Stimulated activated CD8-positive, alpha-beta memory T cell treated with anti-CD3 and anti-CD28 coated beads, Interleukin-12 subunit alpha, Interleukin-12 subunit beta, amount 100 ng/mL, for 24 hours (primary cell): ENCODE data around the gene ANKRD6.

Experiments used
- DNase-seq: peaks from one replicate; pipeline ENCODE4 v3.0.0-alpha.2; 2020; ENCODE audit errors: extremely low read depth

The ANKRD6 gene

GRCh38 chr6:89471287-89471867 lies 38.4 kb downstream of the ANKRD6 start:
- no peak for DNase-seq

DNA sequence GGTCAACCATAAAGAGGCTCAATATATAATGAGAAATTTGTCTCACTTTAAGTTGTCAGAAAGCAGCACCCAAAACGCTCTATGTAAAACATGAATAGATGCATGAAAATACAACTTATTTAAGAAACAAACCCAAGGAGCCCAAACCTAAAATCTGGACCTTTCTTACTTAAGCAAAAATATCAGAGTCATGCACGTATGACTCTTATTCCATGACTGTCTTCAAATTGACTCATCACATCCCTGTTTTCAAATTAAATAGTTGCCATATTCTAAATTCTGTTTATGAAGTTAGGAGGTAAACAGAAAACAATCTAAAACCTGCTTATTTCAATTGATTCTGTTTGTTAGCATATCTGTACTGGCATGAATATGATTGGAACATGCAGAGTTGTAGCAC lies 42.1 kb downstream of the ANKRD6 start:
- DNase-seq: no peak

GRCh38 chr6:89475634-89476033 lies 42.7 kb downstream of the ANKRD6 start:
- no peak for DNase-seq

DNA sequence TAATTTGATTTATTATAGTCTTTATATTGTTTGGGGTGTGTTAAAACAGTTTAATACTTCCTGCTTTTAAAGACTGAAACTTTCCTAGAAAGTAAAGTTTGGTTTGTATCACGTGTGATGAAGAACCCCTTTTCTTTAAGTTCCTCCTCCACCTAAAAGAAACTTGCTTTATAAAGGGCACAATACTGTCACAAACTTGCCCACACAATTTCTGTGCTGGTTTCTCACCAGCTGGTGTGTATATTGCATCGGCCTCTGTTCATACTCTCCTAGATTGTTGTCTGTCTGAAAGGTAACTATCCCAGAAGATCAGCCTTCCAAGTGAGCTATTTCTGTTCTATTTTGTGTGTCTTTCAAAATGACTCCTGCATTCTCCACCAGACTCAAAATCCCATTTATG lies 46.9 kb downstream of the ANKRD6 start:
- no peak for DNase-seq

DNA sequence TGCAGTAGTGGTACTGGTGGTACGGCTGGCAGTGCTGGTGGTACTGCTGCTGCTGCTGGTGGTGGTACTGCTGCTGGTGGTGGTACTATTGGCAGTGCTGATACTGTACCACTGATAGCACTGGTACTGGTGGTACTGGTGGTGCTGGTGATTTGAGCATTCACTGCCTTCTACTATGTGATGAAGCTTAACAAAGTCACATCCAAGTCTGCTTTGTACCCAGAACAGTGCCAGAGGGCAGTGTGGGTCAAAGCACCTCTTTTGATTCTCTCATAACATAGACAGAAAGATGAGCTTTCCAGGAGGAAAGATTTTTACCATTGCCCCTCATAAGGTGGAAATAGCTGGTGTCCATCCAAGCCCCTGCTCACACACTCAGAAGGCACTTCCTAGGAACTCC lies 48.7 kb downstream of the ANKRD6 start:
- no peak for DNase-seq

DNA sequence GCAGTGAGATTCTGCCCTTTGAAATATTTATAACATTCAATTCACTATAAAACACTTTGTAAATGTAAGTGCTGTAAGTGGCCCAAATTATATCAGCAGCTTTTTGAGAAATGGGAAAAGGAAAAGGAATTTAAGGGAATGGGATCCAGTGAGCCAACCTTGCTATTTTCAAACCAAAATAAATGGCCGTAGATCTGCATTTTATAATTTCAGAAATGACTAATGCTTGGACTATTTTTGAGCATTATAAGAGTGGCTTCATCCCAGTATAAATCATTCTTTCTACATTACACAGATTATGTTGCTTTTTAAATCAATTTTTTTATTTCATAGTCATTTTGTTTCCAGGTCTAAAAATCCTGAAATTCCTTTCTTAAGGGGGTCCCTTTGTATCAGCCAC lies 49.2 kb downstream of the ANKRD6 start:
- no peak for DNase-seq

- DNase-seq: no peak
These were observed 50.3 kb downstream of the ANKRD6 start for GRCh38 chr6:89483111-89483720.

DNA sequence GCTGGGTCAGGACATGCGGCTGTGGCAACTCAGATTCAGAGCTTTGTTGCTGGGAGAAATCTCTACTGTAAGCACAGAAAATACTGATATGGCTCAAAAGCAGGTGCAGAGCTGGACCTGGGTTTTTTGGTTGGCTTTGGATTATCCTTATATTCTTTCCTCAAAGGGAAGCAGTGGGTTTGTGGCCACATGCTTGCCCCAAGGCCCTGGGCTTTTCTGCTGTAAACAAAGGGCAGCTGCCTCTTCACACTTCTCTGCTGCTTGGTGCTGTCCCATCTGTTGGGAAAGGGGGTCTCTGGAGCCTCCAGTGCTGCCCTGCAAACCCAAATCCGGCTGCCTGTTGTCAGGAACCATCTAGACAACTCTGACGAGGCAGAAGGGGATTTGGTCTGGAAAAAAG lies 52.4 kb downstream of the ANKRD6 start:
- no peak for DNase-seq

GRCh38 chr6:89487864-89488263 lies 54.9 kb downstream of the ANKRD6 start:
- no peak for DNase-seq

DNA sequence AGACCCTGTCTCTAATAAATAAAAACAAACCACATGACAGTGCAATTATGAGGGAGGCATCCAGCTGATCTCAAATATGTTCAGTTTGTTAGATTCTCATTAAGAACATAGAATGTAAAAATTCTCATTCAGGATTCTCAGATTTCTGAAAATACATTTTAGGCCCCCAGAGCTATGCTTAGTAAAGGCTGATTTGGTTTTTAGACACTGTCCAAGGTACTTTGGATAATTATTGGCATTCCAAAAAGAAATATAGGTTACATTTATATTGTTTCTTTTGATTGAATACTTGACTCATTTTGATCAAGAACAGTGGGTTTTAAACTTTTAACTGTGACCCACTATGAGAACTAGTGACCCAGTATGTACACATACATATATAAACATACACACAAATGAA lies 55.5 kb downstream of the ANKRD6 start:
- no peak for DNase-seq

DNA sequence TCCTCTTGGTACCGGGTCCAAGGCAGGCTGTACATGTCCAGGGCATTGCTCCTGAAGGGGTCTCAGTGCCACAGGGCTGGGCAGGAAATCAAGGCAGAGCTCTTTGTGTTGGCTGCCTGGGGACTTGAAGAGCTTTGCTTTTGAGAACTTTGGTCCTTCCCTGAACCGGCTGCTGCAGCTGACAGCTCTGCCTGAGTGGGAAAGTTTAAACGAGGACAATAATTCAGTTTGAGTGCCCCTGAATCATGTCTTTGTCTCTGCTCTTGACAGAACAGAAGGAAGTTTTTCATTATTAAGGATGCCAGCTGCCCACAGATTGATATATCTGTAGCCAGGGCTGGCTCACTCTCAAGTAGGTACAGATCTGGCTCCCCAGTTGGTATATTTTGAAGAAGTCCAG lies 56.1 kb downstream of the ANKRD6 start:
- DNase-seq: no peak

GRCh38 chr6:89492025-89492640 lies 59.2 kb downstream of the ANKRD6 start:
- no peak for DNase-seq

DNA sequence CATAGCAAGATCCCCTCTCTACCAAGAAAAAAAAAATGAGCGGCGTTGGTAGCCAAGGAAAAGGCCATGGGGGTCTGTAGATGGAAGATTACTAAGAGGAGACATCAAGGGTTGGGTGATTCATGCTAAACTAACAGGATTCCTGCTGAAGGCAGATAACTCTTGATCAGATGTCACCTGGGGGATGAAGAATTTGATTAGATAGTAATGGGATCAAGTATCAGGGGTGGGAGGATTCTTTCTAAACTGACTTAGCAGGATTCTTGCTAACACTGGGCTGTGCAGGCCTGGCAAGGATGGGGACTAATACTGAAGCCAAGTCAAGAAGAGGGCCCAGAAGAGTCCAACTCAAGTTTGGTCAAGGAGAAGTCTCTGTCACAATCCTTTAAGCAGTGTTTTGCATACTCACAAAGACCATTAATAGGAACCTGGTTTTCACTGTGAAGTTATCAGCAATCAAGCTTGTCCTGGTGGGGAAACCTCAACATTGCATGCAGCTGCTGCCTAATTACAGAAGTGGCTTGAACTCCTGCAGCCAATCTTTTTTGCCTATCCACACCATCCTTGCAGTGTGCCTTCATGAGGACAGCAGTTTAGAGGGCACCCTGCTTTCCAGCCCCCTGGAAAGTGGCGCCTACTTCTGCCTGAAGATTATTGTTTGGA lies 61.3 kb downstream of the ANKRD6 start:
- DNase-seq: no peak

GRCh38 chr6:89495961-89496535 lies 63.1 kb downstream of the ANKRD6 start:
- DNase-seq: no peak

DNA sequence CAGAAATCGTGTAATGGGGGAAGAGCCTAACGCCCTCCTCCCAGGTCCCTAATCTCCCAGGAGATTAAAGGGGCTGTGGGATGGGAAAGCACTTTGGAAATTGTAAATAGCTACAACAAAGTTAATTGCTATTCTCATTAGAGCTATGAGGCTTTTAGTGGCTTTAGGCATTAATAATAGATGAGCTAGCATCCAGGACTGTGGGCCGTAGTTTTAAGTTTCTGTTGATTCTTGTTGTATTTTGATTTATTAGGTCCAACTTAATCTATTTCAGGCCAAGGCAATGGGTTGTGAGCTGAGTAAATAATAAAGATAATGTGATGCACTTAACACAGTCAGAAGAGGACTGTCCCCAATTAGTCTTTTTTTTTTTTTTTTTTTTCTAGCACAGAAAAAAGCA lies 67.7 kb downstream of the ANKRD6 start:
- no peak for DNase-seq

DNA sequence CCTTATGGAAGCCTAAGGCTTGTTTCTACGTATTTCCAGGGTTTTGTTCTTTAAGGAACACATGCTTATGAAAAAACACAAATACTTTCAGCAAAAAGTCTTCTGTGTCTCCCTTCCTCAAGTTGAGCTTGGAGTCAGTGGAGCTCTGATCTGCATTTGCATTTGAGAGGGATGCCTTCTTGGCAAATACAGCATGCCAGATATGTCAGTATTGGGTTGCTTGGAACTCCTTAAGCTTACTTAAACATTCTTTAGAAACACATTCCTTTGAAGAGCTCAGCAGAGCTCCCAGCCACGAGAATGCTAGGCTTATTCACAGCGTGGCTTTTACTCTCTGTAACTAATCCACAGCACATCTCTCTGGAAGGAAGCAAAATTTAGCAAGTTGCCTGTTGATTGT lies 68.3 kb downstream of the ANKRD6 start:
- DNase-seq: no peak

- DNase-seq: no peak
These were observed 68.8 kb downstream of the ANKRD6 start for GRCh38 chr6:89501753-89502152.

- no peak for DNase-seq
These were observed 70.7 kb downstream of the ANKRD6 start for GRCh38 chr6:89503641-89504040.

- no peak for DNase-seq
These were observed 72.9 kb downstream of the ANKRD6 start for GRCh38 chr6:89505847-89506246.

GRCh38 chr6:89506716-89507617 lies 74.0 kb downstream of the ANKRD6 start:
- DNase-seq: no peak

DNA sequence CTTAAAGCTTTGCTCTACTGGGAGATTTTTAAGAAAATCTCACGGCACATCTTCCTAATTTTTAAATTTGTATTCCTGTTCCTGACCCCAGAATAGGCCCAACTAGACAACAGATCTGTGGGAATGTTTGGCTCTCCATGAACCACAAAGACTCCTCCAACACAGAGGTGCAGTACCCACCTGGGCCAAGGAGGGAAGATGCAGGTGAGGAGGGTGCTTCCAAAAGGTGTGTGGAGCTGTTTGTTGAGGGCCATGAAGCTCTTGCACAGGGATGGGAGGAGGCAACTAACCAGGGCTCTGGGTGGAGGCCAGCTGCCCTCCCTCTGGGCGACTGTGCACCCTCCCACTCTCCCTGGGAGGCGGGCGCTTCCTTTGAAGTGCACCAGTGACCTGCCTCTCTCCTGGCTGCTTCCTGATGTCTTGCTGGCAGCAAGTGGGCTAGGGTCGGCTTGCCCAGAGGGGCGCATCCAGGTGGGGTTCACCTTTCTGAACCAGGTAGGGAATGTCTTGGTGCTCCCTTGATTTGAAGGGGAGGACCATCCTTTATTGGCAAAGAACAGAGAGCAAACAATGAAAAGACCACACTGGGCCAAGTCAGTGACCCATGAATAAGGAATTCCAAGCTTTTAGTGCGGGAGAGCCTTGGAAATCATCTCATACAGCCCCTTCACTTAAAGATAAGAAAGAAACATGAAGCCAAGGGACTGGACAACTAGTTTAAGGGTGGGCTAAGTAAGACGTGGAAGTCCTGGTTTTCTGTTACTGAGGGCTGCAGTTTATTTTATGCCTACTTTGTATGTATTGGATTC lies 76.0 kb downstream of the ANKRD6 start:
- DNase-seq: no peak
